HG03039 (cell line): ENCODE results near the gene HIGD1B.

Experiments
- ATAC-seq: cut with Tn5 transposase; IDR thresholded peaks from one replicate; pipeline ENCODE4 v1.9.1; 2021; ENCODE audit warnings: mild to moderate bottlenecking, moderate library complexity; ENCODE audit not compliant: unreplicated experiment

The HIGD1B gene

DNA sequence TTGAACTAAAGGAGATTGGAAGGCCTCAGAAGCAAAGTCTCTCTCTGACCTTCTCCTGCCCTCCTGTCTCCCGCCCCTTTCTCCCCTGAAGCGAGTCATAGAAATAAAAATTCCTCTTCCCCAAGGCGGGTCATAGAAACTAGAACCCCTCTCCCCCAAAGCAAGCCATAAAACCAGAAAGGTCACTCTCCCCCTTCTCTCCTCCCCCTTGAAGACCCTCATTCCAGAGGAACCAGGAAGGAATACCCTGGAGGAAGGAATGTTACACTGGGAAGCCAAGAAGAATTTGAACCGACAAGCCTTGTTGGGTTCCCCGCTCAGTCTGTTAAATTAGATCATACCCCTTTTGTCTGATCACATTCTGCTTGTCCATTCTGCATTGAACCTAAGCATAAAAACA is 14.9 kb upstream of the HIGD1B start:
- no peak for ATAC-seq

DNA sequence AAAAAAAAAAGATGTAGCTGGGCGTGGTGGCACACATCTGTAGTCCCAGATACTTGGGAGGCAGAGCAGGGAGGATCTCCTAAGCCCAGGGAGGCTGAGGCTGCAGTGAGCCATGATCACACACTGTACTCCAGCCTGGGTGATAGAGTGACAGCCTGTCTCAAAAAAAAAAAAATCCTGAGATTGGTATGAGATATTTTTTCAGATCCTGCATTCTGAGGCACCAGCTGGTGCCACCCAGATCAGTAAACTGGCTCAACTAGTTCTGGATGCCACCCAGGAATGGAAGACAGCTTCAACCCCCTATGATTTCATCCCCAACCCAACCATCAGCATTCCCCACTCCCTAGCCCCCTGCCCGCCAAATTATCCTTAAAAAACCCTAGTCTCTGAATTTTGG is 10.5 kb upstream of the HIGD1B start:
- no peak for ATAC-seq

DNA sequence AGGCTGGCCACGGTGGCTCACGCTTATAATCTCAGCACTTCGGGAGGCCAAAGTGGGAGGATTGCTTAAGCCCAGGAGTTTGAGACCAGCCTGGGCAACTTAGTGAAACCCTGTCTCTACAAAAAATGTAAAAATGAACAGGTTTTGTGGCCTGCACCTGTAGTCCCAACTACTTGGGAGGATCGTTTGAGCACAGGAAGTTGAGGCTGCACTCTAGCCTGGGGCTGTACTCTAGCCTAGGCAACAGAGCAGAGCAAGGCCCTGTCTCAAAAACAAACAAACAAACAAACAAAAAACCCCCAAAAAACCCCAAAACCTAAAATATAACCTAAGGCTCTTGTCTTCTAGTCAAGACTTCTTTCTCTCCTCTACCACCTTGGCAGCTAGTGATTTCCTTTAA is 7.4 kb upstream of the HIGD1B start:
- no peak for ATAC-seq

DNA sequence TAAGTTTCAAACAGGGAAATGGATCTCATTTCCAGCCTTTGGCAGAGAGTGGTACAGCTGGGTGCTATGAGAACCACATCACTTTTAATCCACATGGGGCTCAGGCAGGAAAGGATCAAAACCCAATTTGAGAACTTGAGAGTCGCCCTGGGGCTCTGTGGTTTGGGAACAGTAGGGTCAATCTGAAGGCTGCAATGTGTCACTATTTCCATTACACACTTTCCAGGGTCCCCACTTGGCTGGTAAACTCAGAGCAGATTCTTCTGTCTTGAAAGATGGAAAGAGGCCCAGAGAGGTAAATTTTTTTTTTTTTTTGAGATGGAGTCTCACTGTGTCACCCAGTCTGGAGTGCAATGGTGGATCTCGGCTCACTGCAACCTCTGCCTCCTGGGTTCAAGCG is 6.7 kb upstream of the HIGD1B start:
- no peak for ATAC-seq

DNA sequence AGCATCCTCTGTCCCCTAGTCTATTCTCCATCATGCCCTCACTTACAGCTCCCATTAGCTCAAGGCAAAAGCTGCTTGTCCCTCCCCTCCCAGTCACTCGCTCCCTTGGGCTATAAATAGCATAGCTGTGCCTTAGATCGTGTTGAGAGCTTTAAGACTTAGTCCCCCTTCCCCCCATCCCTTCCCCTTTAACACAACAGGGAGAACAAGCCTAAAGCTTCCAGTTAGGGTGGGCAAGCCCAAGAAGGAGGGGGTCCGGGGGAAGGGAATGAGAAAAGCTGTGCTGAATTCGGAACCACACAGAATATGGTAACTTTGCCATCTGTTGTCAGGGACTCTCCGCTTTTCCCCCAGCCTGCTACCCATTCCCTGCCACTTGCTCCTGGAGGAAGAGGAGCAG is 4.9 kb upstream of the HIGD1B start:
- ATAC-seq, result no peak

DNA sequence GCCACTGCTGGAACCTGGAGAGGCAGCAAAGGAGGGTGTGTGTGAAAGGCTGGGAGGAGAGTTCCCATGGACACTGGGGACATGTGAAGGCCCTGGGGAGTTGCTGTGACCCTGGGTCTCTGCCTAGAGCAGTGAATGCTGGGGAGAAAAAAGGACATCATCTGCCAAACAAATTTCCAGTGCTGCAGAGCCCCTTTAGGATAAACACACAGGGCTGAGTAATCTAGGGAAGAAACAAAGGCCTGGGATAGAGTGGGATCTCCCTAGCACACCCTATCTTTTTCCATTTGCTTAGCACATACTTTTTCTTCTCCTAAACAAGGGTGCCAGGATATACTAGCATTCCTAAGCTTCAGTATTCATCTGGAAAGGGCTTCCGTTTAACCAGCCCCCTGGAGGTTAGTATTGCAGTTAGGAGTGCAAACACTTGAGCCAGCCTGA is 3.3 kb upstream of the HIGD1B start:
- ATAC-seq, result no peak

DNA sequence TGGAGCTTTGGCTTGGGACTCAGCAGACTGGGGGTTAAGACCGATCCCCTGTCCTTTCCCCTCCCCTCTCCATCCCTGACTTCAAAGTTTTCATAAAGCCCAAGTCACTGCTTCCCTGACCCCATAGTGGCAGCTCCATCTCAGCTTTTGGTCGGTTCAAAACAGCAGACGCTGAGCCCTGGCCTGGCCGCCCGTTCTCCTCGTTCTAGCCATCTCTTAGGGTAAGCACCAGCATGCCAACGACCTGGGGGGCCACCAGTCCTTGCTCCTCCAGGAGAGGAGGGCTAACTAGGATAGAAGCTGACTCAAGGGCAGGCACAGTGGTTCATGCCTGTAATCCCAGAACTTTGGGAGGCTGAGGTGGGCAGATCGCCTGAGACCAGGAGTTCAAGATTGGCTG is 1.5 kb upstream of the HIGD1B start:
- ATAC-seq, result no peak

DNA sequence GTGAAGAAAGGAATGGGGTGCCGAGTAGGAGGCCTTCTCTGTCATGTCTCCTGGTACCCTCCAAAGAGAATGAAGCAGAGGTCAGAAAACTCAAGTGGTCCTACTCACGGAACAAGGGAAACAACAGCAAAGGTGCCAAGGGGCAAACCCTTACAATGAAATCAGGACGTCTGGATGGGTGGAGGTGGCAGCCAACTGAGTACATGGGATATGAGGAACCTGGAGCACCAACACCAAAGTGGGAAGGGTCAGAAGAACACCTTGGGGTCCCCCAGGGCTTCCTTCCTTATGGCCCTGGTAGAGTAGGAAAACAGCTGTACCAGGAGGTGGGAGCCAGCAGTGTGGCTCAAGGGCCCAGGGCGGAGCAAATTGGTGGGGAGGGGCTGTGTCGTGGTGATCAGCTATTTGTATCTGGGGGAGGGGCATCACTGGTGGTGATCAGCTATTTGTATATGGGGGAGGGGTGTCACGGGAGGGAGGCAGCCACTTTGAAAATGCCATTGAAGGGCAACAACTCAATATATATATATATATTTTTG is 643 bp downstream of the HIGD1B start:
- ATAC-seq, result no peak

DNA sequence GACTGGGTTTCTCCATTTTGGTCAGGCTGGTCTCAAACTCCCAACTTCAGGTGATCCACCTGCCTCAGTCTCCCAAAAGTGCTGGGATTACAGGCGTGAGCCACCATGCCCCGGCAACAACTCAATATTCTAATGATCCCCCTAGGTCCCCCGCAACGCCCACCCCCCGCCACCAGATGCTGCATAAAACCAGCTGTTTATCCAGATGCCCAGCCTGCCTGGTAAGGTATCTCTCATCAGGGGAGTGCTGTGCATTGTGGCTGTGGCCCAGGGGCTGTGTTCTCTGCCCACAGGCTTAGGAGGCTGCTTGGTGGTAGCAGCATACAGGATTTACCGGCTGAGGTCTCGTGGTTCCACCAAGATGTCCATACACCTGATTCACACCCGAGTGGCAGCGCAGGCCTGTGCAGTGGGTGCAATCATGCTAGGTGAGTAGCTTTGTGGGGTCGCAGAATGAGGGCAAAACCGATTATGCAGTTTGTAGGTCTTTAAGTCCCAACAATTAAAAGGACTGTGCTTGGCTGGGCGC is 1.3 kb downstream of the HIGD1B start:
- no peak for ATAC-seq

DNA sequence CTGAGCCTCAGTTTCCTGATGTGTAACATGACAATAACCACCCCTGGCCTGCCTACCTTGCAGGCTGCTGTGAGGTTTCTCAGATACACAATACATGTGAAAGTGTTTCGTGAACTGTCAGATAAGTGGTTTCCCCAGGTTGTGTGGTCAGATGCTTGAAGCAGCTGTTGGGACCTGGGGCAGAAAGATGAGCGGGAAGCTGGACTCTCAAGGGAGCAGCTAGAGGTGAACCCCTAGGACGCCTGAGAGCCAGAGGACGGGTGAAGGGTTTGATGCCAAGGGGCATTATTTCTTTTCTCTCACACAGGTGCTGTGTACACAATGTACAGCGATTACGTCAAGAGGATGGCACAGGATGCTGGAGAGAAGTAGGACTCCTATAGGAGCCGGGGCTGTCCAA is 2.3 kb downstream of the HIGD1B start:
- no peak for ATAC-seq

DNA sequence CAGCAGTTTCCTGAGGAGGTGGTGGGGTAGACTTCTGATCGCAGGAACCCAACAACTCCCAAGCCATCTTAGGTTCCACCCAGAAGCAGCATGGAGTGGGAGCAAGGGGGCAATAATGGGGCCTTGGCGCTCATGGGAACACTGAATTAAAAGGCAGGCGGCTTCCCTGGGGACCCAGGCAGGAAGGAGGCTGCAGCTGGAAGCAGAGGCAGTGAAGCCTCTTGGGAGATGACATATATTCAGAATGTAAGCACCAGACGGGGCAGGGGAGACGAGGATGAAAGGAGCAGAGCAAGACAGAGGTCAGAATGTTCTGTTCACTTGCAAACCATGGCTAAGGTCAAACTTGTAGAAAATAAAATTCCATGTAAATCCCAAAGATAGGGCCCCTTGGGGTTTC is 2.9 kb downstream of the HIGD1B start:
- ATAC-seq, result no peak

DNA sequence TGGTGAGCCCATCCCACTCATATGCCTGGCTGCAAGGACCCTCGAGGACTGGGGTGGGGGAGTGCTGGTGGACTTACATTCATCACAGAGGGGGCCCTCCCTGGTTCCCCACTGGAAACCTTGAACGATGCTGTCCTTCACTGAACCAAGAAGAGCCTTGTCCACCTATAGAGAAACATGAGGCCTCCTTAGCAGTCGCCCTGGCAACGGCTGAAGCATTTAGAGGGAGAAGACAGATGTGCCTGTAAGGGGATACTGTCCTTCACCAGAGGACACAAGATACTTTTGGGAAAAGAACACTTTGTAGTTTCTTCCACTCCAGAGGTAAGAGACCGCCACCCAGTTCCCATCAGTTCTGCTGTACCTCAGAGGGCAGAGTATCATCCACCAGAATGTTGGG is 6.5 kb downstream of the HIGD1B start:
- no peak for ATAC-seq

DNA sequence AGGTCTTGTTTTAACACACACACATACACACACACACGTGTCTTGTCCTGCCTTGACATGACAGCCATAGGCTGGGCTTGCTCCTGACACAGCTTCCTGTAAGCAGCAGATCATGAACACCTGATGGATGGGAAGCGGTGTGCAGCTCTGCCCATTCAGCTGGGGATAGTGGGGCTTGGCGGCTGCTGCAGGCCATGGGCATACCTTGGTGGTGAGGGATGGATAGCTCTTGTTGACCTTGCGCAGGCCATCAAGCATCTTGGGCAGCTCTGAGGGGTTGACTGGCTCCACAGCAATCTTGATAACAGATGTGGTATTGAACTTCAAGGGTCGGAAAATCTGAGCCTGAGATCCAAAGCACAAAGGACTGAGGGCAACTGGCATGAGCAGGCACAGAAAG is 12.0 kb downstream of the HIGD1B start:
- no peak for ATAC-seq

DNA sequence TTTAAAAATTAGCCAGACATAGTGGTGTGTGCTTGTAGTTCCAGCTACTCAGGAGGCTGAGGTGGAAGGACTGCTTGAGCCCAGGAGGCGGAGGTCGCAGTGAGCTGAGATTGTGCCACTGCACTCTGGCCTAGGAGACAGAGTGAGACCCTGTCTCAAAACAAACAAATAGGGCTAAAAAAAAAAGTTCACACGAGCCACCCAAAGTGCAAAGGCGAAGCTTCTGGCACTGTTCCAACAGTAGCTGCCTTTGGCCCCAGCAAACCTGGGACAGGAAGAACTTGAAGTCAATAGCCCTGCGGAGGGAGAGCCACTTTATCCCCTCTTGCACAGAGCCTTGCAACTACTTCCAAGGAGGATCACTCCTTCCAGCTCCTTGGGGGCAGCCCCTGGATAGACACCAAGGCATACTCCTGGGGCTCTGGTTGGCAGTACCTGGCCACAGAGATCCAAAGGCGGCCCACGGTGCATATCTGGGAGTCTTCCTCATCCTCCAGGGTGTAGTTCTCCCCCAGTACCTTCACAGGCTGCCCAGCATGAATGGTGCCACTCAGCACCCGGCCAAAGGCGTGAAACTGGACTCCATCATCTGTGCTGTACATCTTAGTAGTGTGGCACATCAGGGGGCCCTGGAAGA is 14.7 kb downstream of the HIGD1B start:
- ATAC-seq, result no peak

DNA sequence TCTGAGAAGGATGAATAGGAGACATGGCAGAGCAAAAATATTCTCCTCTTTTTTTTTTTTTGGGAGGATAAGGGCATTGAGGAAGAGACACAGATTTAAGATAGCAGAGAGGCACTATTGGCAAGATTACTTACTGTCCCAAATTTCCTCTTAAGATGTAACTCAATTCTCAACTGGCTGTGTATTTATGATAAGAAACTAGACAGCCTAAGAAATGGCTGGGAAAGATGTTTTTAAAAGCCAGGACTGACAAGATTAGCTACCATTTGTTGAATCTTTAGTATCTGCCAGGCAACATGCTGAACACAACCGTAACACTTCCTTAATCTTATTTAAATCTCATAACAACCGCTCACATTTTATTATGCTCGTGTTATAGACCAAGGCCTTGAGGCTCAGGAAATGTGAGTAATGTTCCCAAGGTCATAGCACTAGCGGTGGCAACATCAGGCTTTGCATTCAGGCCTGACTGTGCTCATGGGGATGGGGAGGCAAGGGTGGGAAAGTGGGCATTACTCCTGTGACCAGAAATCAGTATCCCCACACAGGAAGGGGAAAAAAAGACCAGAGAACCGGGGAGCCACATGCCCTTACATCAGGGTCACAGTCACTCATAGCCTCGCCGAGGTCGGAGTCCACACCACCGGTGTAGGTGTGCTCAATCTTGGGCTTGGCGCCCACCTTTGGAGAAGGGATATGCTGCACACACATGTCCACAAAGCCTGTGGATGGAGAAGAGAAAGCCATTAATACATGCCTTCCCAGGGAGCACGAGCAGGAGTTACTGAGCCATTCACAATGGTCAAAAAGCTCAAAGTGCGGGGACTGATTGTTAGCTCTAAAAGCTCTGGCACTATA is 15.6 kb downstream of the HIGD1B start:
- no peak for ATAC-seq

DNA sequence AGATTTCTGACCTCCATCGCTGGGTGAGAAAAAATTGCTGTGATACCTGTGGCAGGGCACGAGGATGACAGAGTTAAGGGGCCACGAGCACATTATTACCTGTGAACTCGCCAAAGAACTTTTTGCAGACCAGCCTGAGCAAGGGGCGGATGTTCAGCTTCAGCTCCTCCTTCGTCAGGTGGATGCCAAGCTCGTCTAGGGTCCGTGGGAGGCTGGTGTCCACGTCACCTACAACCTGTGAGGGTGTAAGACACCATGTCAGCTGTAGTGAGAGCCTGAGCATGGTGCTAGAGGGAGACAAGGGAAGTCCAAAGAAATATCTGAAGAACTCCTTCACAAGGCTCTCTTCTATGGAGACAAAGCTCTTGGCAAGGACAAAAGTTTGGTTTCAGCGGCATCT is 17.1 kb downstream of the HIGD1B start:
- ATAC-seq, result no peak

DNA sequence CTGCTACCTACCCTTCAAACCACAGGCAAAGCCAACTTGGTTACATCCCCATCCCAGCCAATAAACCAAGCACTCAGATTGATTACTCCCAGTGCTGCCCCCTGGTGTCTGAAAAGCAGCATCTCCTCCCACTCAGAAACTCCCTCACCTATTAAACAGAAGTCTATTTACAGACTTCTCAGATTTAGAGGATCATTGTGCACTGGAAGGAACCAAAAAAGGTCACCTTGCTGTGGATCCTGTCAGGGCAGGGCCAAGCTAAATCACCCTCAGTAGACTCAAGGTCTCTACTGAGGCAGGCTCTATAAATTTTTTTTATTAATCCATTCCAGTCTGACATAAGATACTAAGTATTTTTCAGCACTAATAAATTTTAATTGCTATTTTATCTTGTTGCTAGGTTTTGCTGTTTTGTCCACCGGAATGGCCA is 17.6 kb downstream of the HIGD1B start:
- ATAC-seq, result no peak

DNA sequence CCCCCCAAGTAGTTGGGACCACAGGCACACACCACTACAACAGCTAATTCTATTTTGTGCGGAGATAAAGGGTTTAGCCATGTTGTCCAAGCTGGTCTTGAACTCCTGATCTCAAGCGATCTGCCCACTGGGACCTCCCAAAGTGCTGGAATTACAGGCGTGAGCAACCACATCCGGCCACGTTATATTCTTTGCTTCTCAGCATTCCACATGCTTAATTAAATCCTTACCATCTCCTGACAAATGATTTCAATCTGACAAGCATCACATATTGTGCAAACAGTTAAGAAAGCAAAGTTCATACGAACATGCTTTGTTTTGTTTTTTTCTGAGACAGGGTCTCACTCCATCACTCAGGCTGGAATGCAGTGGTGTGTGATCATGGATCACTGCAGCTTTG is 18.2 kb downstream of the HIGD1B start:
- no peak for ATAC-seq

DNA sequence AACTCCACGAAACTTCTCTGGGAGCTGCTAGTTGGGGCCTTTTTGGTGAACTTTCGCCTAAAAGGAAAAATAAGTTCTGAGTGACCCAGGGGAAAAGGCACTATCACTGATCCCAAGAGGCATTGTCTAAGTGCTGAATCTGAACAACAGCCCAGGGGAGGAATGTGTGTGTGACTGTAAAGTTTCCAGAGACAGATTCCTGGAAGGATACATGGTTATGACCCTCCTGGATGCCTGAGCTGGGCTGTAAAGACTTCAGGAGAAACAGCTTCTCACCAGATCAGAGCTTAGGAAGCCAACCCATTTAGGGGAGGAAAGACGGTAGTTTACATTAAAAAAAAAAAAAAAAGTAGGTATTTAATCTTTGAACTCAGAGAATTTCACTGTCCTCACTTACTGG is 20.2 kb downstream of the HIGD1B start:
- ATAC-seq, result no peak

DNA sequence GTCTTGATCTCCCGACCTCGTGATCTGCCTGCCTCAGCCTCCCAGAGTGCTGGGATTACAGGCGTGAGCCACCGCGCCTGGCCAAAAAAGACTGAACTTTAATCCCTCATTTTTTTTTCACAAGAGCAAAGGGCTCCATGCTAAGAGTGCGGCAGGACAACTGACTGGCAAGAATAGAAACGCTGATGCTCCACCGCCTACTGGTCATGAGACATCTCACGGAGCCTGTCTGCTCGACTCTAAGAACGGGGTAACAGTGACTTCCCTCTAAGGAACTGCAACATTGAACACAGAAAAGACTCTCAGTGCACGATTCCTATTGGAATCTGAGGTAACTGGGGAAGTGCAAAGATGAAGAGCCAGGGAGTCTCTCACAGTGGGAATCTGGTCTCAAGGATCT is 23.9 kb downstream of the HIGD1B start:
- ATAC-seq, result no peak

DNA sequence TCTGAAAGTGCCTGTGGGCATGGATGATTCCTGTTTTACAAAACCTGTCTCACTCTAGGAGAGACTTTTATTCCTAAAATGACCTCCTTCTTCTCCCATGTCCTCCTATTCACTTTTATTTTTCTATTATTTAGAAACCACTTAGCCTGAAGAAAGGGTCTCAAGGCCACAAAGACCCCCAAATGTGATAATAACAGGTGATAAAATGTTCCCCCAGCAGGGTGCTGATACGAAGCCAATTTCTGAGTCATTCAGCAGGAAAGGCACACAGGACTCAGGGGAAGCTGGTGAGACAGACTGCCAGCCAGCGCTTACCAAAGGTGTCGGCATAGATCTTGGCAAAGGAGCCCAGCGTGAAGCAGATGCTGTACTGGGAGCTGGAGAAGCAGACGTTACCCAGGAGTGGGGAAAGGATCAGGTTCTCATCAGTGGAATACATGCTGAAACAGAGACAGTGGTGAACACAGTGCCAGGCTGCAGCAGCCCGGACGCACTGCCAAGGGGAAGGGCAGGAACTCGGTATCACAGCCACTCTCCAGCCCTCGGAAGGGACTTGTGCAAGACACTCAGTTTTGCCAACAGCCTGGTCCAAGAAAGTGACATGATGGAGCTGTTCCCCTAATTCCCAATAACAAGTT is 24.6 kb downstream of the HIGD1B start:
- no peak for ATAC-seq

DNA sequence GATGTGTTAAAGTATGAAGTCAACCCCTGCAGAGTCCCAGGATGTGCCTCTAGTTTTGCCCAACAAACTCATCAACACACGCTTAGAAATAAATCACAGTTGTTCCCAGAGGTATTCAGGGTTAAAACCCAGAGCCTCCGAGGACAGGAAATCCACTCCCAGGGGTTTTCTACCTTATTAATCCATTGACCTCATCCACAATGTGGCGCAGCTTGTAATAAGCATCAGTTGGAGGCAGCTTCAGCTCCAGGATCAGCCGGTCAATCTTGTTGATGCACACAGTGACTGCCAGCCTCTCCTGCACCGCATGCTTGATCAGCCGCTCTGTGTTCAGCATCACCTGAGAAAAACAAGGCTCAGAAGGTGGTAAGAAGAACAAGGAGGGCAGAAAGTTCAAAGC is 28.1 kb downstream of the HIGD1B start:
- ATAC-seq, result no peak
